Stomach smooth muscle (tissue), 2 donors: ENCODE data around the gene ZNF219.

ENCODE experiments used
- H3K27ac ChIP-seq: one replicate; pipeline ENCODE4 v1.7.0; 2013; ENCODE audit warnings: mild to moderate bottlenecking, low read length, inconsistent platforms
- H3K27me3 ChIP-seq, 2 donors: one replicate each; pipeline ENCODE4 v1.7.0; 2013; ENCODE audit warnings: low read length in 2 of 2; ENCODE audit not compliant: insufficient read depth in 2 of 2, control insufficient read depth in 1 of 2
- H3K36me3 ChIP-seq, 2 donors: one replicate each; pipeline ENCODE4 v1.7.0; 2013; ENCODE audit warnings: low read length in 2 of 2; ENCODE audit not compliant: control insufficient read depth in 2 of 2, insufficient read depth in 2 of 2
- H3K4me1 ChIP-seq: one replicate; pipeline ENCODE4 v1.7.0; 2013; ENCODE audit warnings: low read length; ENCODE audit not compliant: control insufficient read depth, insufficient read depth
- H3K4me3 ChIP-seq, 2 donors: one replicate each; pipeline ENCODE4 v1.7.0; 2013; ENCODE audit warnings: low read length in 2 of 2
- H3K9ac ChIP-seq, 2 donors: one replicate each; pipeline ENCODE4 v1.7.0; 2013; ENCODE audit warnings: low read length in 2 of 2, mild to moderate bottlenecking in 1 of 2
- H3K9me3 ChIP-seq, 2 donors: one replicate each; pipeline ENCODE4 v1.7.0; 2013; ENCODE audit warnings: low read length in 2 of 2; ENCODE audit not compliant: control insufficient read depth in 2 of 2
- donor health status: healthy.
- donor health status: Pancreatic carcinoma.

Gene ZNF219

GRCh38 chr14:21109377-21110138 lies 11.1 kb upstream of the ZNF219 start:
- H3K27ac ChIP-seq, result no peak overlapping the region
- no peaks in the 10 kb centered on the region for H3K9me3 ChIP-seq
- H3K4me1 ChIP-seq, result peaks cover 14% of the 10 kb centered on the region
- H3K4me3 ChIP-seq, result no peak overlapping the region
- H3K27me3 ChIP-seq, result no peaks in the 10 kb centered on the region
- no peak overlapping the region for H3K9ac ChIP-seq
- H3K36me3 ChIP-seq, result no peaks in the 10 kb centered on the region

- H3K9me3 ChIP-seq, result no peaks in the 10 kb centered on the region
- H3K4me3 ChIP-seq, result no peak overlapping the region
- H3K27me3 ChIP-seq, result no peaks in the 10 kb centered on the region
- no peaks in the 10 kb centered on the region for H3K36me3 ChIP-seq
- H3K9ac ChIP-seq, result no peak overlapping the region
- peaks cover 20% of the 10 kb centered on the region for H3K4me1 ChIP-seq
- no peak overlapping the region for H3K27ac ChIP-seq
Observed at GRCh38 chr14:21108791-21109190, 10.3 kb upstream of the ZNF219 start.

GRCh38 chr14:21107283-21107800 lies 8.9 kb upstream of the ZNF219 start:
- Histone ChIP-seq H3K27me3 (no peaks in the 10 kb centered on the region), H3K4me3 (no peak overlapping the region), H3K36me3 (no peaks in the 10 kb centered on the region), H3K9me3 (no peaks in the 10 kb centered on the region), H3K27ac (peak overlapping the region; percentile 53), H3K4me1 (peaks cover 28% of the 10 kb centered on the region), H3K9ac (no peak overlapping the region)

DNA sequence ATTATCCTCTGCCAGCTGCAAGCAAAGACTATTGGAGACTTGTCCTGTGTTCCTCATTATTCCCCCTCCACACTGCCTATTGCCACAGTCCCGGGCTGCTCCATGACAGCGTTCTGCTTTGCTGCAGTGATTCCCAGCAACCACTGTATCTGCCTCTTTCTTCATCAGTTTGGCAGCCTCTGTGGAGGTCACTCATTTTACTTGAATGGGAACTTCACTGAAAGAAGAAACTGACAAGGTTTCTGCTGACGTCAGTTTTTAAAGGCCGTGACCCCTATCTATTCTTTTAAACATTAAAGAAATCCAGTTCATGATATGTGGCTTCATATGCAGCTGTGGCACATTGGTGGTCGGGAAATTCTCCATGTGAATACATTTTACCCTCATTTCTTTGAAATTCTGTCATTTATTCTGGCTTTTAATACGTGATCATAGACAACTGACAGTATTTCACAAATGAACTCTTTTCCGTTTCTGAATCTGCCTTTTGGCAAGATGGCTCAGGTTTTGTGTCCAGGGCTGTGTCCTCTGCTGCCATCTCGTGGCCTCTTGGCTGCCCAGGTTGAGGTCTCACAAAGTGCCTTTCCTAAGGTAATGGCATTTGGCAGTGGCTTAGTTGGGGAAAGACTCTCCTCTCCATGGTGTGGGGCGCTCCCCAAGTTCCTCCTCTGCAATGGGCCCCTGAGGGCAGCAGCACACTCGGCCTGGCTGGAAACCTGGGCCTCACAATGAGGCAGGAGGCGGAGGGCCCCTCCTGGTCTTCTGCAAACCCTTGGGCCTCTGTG lies 8.2 kb upstream of the ZNF219 start:
- Histone ChIP-seq H3K27me3 (no peaks in the 10 kb centered on the region), H3K9ac (peak overlapping the region in 1 of 2 donors; percentile 29), H3K4me1 (peaks cover 30% of the 10 kb centered on the region), H3K36me3 (no peaks in the 10 kb centered on the region), H3K9me3 (no peaks in the 10 kb centered on the region), H3K27ac (peak overlapping the region; percentile 53), H3K4me3 (peak overlapping the region in 1 of 2 donors; percentile 13)

GRCh38 chr14:21106176-21106497 lies 7.7 kb upstream of the ZNF219 start:
- no peaks in the 10 kb centered on the region for H3K27me3 ChIP-seq
- H3K36me3 ChIP-seq, result no peaks in the 10 kb centered on the region
- no peaks in the 10 kb centered on the region for H3K9me3 ChIP-seq
- H3K9ac ChIP-seq, result no peak overlapping the region
- peaks cover 30% of the 10 kb centered on the region for H3K4me1 ChIP-seq
- H3K27ac ChIP-seq, result peak overlapping the region; percentile 53
- no peak overlapping the region for H3K4me3 ChIP-seq

GRCh38 chr14:21105095-21105494 lies 6.6 kb upstream of the ZNF219 start:
- H3K9me3 ChIP-seq, result no peaks in the 10 kb centered on the region
- no peaks in the 10 kb centered on the region for H3K36me3 ChIP-seq
- peak overlapping the region in 1 of 2 donors; percentile 97 for H3K9ac ChIP-seq
- no peaks in the 10 kb centered on the region for H3K27me3 ChIP-seq
- peak overlapping the region; percentile 98 for H3K27ac ChIP-seq
- peaks cover 31% of the 10 kb centered on the region for H3K4me1 ChIP-seq
- no peak overlapping the region for H3K4me3 ChIP-seq

DNA sequence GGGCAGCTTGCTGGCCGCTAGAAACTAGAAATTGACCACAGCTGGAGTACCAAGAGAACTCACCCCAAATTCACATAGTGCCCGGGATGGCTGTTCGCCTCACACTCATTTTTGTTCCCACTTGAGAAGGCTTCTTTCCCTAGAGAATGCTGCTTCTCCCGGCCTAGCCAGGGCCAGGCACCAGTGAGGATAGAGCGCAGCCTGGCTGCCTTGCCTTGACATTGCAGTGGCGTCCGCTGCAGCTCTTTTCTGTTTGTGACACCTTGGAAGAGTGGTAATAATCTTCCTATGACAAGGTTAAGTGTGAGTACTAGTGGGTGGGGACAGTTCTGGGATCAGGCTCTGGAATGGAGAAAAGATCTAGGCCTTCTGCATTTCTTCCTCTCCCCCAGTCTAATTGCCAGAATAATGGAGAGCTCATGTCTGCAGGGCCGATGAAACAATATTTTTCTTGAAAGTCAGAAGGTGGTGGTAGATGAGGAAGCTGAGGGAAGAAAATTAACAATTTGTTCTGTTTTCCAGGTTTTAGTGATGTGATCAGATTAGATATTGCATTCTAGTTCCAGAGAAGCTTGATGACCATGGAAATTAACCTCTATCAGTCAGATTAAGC lies 6.1 kb upstream of the ZNF219 start:
- no peaks in the 10 kb centered on the region for H3K9me3 ChIP-seq
- no peaks in the 10 kb centered on the region for H3K36me3 ChIP-seq
- peaks cover 36% of the 10 kb centered on the region for H3K4me1 ChIP-seq
- no peaks in the 10 kb centered on the region for H3K27me3 ChIP-seq
- peak overlapping the region; percentile 98 for H3K27ac ChIP-seq
- H3K9ac ChIP-seq, result peak overlapping the region; percentile 92 to 97
- peak overlapping the region; percentile 91 to 94 for H3K4me3 ChIP-seq

GRCh38 chr14:21103710-21104447 lies 5.4 kb upstream of the ZNF219 start:
- H3K36me3 ChIP-seq, result no peaks in the 10 kb centered on the region
- peak overlapping the region; percentile 92 to 97 for H3K9ac ChIP-seq
- peak overlapping the region; percentile 98 for H3K27ac ChIP-seq
- no peaks in the 10 kb centered on the region for H3K27me3 ChIP-seq
- no peaks in the 10 kb centered on the region for H3K9me3 ChIP-seq
- peaks cover 43% of the 10 kb centered on the region for H3K4me1 ChIP-seq
- peak overlapping the region; percentile 91 to 94 for H3K4me3 ChIP-seq

DNA sequence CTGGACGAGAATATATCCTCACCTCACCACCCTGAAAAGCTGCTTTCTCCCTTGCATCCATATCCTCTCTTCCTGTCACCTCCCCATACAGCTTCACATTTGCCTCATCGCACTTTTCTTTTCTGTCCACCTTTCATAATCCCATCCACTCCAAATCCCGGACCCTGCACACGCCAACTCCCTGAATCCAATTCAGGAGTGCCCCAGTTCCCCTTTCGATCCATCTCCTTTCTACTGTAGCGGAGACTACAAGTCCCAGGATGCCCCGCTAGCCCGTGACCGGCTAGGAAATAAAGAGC lies 4.9 kb upstream of the ZNF219 start:
- Histone ChIP-seq H3K9me3 (no peaks in the 10 kb centered on the region), H3K27ac (peak overlapping the region; percentile 98), H3K36me3 (no peaks in the 10 kb centered on the region), H3K4me3 (peak overlapping the region; percentile 91 to 94), H3K27me3 (no peaks in the 10 kb centered on the region), H3K4me1 (peaks cover 43% of the 10 kb centered on the region), H3K9ac (peak overlapping the region; percentile 92 to 97)
